GM12892 (cell line): ENCODE measurements around the gene PAQR6.

Experiments
- POLR2A ChIP-seq: IDR thresholded peaks from 2 replicates; pipeline ENCODE4 v1.6.1; 2011; ENCODE audit warnings: low read depth, low read length, control low read depth
- POLR2AphosphoS5 ChIP-seq: IDR thresholded peaks from 2 replicates; pipeline ENCODE4 v1.6.1; 2011; ENCODE audit warnings: low read depth, low read length, control low read depth
- TAF1 ChIP-seq: IDR thresholded peaks from 2 replicates; pipeline ENCODE4 v1.6.1; 2011; ENCODE audit warnings: low read depth, mild to moderate bottlenecking, control low read depth, low read length, borderline replicate concordance

- no peak for TF ChIP-seq POLR2AphosphoS5
- TF ChIP-seq POLR2A, result no peak
- TF ChIP-seq TAF1, result no peak
Measured at GRCh38 chr1:156263288-156263655, 15.4 kb upstream of the PAQR6 start.
